ENCODE data around the gene LIFR.

GRCh38 chr5:38582293-38582974, 26.0 kb upstream of the LIFR start:
- TF ChIP-seq POLR2AphosphoS5 (IDR thresholded peaks at IDR 0.05) (no peak), TAF1 (IDR thresholded peaks at IDR 0.05; ENCODE audit: low read depth) (no peak), CTCF (IDR thresholded peaks at IDR 0.05; ENCODE audit: poor library complexity, severe bottlenecking) (no peak)

Data from neural cell (in vitro differentiated cells).